ENCODE results near the gene BCAS1.
"Not testable (repeated sequence)": the region's sequence is repeated elsewhere in the genome, so short reads cannot be mapped to it uniquely, and the experiment has no call there.

BCAS1 gene

GRCh38 chr20:54014293-54014926, 56.0 kb downstream of the BCAS1 start:
- no peak for DNase-seq (ENCODE audit: low read depth)

- DNase-seq (ENCODE audit: low read depth) = no peak
These were observed 56.9 kb downstream of the BCAS1 start for GRCh38 chr20:54013471-54013870.

- no peak for DNase-seq (ENCODE audit: low read depth)
These were observed 59.0 kb downstream of the BCAS1 start for GRCh38 chr20:54011346-54011745.

- not testable (repeated sequence) for DNase-seq (ENCODE audit: low read depth)
These were observed 64.2 kb downstream of the BCAS1 start for GRCh38 chr20:54006216-54006615.

- no peak for DNase-seq (ENCODE audit: low read depth)
These were observed 64.9 kb downstream of the BCAS1 start for GRCh38 chr20:54005524-54005923.

- DNase-seq (ENCODE audit: low read depth) = no peak
These were observed 65.9 kb downstream of the BCAS1 start for GRCh38 chr20:54004445-54004844.

- DNase-seq (ENCODE audit: low read depth) = no peak
These were observed 67.7 kb downstream of the BCAS1 start for GRCh38 chr20:54002741-54003140.

- DNase-seq (ENCODE audit: low read depth) = no peak
These were observed 68.3 kb downstream of the BCAS1 start for GRCh38 chr20:54002056-54002575.

- DNase-seq (ENCODE audit: low read depth) = no peak
These were observed 69.5 kb downstream of the BCAS1 start for GRCh38 chr20:54000914-54001313.

GRCh38 chr20:54000262-54000661, 70.1 kb downstream of the BCAS1 start:
- no peak for DNase-seq (ENCODE audit: low read depth)

GRCh38 chr20:53999077-53999476, 71.3 kb downstream of the BCAS1 start:
- DNase-seq (ENCODE audit: low read depth) = no peak

GRCh38 chr20:53996584-53997486, 73.6 kb downstream of the BCAS1 start:
- no peak for DNase-seq (ENCODE audit: low read depth)

GRCh38 chr20:53995949-53996348, 74.4 kb downstream of the BCAS1 start:
- no peak for DNase-seq (ENCODE audit: low read depth)

- no peak for DNase-seq (ENCODE audit: low read depth)
These were observed 76.3 kb downstream of the BCAS1 start for GRCh38 chr20:53994088-53994487.

- DNase-seq (ENCODE audit: low read depth) = no peak
These were observed 77.1 kb downstream of the BCAS1 start for GRCh38 chr20:53993310-53993709.

- no peak for DNase-seq (ENCODE audit: low read depth)
These were observed 79.5 kb downstream of the BCAS1 start for GRCh38 chr20:53990768-53991450.

GRCh38 chr20:53990003-53990402, 80.4 kb downstream of the BCAS1 start:
- DNase-seq (ENCODE audit: low read depth) = no peak

GRCh38 chr20:53989401-53989800, 81.0 kb downstream of the BCAS1 start:
- no peak for DNase-seq (ENCODE audit: low read depth)

GRCh38 chr20:53986037-53986650, 84.2 kb downstream of the BCAS1 start:
- no peak for DNase-seq (ENCODE audit: low read depth)

GRCh38 chr20:53985150-53985518, 85.3 kb downstream of the BCAS1 start:
- no peak for DNase-seq (ENCODE audit: low read depth)

GRCh38 chr20:53984356-53985149, 85.8 kb downstream of the BCAS1 start:
- no peak for DNase-seq (ENCODE audit: low read depth)
